HG02610 (cell line): ENCODE results near the gene COL4A2.

Experiments used
- ATAC-seq: cut with Tn5 transposase; IDR thresholded peaks from one replicate; pipeline ENCODE4 v1.9.1; 2021; ENCODE audit warnings: mild to moderate bottlenecking, moderate library complexity; ENCODE audit not compliant: unreplicated experiment

COL4A2 gene

DNA sequence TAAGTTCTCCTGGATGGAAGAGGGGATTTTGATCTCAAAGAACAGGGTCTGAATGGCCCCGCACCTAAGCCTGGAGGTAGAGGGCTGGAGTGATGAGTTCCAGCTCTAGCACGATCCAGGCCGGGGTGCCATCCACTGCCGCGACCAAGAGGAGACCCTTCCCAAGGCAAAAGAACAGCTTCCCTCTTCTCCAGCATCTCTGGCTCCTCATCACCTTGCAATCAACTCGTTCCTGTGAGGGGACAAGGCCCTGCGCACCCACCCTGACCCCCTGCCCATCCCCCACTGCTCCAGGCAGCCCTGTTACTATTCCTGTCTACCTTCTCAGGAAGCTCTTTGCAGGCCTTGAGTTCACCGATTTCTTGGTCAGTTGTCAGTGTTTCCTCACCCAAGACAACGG lies 17.9 kb upstream of the COL4A2 start:
- no peak for ATAC-seq

GRCh38 chr13:110289661-110290060 lies 17.4 kb upstream of the COL4A2 start:
- ATAC-seq = no peak

- no peak for ATAC-seq
These were observed 16.9 kb upstream of the COL4A2 start for GRCh38 chr13:110290153-110290552.

DNA sequence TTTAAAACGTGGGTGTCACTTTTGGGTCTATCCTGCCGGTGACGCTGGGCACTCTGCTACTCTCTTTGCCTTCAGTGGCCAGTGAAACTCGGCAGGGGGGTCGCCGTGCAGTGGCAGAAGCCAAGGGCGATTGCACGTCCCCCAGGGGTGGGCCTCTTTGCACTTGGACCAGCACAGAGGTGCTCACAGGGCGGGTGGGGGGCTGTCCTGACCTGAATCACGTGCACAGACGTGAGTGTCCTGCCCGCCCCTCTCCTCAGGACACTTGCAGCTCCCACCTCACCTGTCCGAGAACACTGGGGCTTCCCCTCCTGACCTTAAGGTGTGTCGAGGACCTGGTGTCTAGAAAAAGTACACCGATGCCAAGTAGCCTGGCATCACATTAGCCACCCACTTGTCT lies 16.3 kb upstream of the COL4A2 start:
- ATAC-seq = no peak

DNA sequence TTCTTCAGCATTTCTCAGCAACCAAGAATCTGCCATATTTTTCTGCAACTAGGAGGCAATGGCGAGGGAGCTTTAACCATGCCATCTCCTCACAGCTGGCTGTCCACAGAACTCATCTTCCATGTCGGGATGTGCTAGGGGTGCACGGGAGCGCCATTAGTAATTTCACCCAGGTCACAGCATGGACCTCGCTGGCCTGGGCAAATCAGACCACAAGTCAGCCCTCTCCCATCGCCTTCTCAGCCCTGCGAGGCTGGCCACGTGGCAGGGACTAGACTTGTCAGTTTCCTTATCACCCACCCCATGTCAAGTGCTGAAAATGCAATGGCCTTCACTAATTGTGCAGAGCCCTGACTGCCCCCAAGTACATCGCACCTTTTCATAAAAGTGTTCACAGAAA lies 15.8 kb upstream of the COL4A2 start:
- no peak for ATAC-seq

DNA sequence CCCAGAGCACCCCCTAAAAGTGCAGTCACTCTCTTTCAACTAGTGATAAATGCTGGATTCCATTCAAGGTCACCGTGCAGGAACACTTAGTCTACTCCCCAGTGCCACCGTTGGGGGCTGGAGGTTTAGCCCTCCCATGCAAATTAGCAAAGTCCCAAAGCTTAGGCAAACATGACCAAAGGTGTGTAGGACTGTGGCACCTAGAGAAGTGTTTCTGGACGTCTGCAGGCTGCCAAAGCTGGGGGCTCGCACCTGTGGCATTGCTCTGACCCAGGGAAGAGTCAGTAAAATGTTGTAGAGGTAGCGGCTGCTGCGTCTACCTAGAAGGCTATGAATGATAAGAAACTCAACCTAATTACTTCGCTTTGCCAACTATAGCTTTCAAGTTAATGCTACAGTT lies 14.0 kb upstream of the COL4A2 start:
- ATAC-seq = no peak

DNA sequence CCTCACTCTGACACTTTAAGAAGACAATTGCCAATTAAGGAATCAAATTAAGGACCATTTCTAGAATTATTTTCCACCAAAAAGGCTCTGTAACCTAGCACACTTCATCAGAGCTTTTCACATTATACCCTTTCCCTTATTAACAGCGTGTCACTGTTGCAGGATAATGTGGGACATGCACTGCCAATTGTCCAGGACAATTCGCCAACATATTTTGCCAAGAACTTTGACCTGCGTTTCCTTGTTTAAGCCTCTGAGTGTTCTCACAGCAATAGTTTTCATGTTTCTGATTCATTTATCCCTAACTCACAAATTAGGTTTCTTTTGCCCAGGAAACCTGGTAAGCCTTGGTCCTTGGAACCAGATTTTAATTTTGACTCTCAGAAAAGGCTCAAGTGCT lies 13.4 kb upstream of the COL4A2 start:
- no peak for ATAC-seq

DNA sequence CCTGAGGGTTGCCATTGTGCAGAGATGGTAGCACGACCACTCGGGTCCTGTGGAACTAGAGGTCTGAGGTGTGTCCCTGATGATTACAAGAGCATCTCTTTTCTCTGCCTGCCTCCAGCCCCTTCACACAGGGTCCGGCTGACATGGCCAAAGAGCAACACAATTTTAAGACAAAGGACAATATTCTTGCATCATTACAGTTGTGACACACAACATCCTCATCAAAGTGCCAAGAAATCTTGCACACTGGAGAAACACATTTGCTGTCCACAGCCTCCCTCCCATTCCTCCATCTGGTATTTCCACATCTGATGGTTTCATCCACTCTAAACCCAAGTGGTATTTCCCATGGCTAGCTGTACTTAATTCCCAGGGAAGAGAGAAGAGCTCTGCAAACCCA lies 12.9 kb upstream of the COL4A2 start:
- ATAC-seq = no peak

DNA sequence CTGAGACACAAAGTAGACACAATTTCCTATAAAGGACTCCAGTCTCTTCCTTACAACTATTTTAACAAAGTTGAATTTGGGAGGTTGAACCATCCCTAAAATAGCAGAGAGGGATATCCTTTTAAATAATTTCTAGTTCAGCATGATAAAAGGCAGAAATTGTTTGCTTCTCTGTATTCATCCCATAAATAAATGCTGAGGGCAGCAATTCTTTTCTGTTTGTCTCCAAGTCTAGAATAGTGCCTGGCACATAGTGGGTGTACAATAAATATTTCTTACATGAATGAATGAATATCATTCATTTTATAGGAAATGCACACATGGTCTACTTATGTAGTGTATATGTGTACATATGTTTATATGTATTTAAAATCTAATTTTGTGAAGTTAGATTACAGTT lies 12.5 kb upstream of the COL4A2 start:
- no peak for ATAC-seq

DNA sequence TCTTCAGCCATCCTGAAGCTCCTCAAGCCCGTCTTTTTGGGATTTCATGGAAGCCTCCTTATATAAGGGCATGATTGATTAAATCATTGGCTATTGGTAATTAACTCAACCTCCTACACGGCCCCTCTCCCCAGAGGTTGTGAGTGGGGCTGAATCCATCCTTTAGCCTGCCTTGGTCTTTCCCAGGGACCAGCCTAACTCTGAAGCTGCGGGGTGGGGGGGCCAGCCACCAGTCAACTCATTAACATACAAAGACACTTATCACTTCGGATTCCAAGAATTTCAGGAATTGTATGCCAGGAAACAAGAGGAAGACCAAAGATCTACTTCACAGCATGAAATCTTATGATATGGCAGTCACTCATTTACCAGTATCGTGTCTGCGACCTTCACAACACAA lies 10.1 kb upstream of the COL4A2 start:
- no peak for ATAC-seq

- ATAC-seq = no peak
These were observed 9.1 kb upstream of the COL4A2 start for GRCh38 chr13:110297766-110298504.

- ATAC-seq = no peak
These were observed 8.4 kb upstream of the COL4A2 start for GRCh38 chr13:110298505-110299282.

- no peak for ATAC-seq
These were observed 7.7 kb upstream of the COL4A2 start for GRCh38 chr13:110299283-110299840.

GRCh38 chr13:110300090-110300815 lies 6.8 kb upstream of the COL4A2 start:
- ATAC-seq = no peak

GRCh38 chr13:110301083-110301482 lies 6.0 kb upstream of the COL4A2 start:
- ATAC-seq = no peak

DNA sequence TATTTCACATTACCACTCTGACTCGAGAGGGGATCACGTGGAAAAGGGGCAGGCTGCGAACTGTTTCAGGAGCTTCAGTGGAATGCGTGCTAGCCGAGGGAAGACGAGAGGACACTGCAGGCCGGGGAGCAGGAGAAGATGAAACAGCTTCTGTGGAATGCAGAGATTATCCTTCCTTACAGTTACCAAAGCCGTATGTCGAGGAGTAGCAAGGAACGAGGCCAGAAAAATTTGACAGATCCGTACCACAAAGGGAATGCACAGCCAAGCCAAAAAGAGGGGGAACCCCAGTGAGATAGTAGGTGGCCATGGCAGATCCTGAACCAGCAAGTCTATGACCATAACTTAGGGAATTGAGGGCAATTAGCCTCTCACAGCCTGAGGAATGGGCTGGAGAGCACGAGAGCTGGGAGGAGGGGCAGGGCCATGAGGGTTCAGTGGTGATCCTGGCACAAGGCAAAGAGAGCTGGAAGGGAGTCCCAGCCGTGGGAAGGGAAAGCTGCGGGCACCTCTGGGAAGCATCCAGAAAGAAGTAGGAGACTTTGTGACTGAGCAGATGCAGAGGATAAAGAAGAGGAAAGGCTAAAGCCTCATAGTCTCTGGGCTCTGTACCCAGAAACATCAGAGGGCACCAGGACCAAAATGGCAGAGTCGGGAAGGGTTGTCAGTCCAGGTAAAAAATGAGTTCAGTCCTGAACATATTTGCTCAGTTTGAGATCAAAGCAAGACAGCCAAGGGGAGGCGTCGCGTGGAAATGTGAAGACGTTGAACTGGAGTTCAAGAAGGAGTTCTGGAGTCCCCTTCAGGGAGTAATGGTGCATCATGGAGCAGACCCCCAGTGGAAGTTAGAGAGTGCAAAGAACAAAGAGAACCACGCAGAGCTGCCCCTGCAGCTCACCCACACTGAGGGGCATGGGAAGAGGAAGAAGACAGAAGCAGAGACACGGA lies 5.2 kb upstream of the COL4A2 start:
- no peak for ATAC-seq

- no peak for ATAC-seq
These were observed 4.1 kb upstream of the COL4A2 start for GRCh38 chr13:110302997-110303396.

DNA sequence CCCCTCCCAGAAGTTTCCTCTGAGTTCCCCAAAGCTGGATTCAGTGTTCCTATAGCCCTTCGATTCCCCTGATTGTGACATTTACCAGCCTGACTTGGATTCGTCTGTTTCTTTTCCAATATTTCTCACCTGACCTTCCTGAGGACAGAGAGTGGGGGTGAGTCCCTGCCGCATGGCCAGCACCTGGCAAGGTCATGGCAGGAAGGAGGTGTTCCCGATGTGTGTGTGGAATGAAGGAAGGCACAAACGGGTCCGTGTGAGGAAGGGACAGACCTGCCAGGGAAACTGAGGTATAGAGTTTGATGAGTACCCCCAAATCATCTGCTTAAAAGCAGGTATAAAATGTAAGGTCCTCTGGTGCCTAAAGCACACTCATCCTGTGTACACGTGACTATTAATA lies 3.4 kb upstream of the COL4A2 start:
- ATAC-seq = no peak

- ATAC-seq = no peak
These were observed 2.8 kb upstream of the COL4A2 start for GRCh38 chr13:110304256-110304655.

DNA sequence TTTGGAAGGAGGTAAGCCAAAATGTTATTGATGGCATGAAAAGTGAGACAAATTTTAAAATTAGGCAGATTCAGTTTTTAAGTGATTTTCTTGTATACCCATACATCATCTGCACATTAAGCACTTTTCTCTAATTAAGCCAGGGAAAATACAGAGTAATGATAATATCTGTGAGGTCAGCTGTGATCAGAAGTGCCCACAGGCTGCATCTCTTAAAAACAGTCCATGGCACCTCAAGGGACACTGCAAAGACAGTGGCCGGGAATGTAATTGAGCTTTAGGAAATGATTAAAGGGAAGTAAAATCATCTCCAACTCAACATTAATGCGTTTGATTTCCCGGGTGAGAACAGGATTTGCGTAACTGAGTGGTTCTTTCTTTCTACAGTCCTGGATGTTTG lies 2.1 kb upstream of the COL4A2 start:
- no peak for ATAC-seq
